GM19025 (cell line): ENCODE measurements around the gene REG1A.

Experiments used
- ATAC-seq: cut with Tn5 transposase; IDR thresholded peaks from one replicate; pipeline ENCODE4 v1.9.1; 2021; ENCODE audit warnings: mild to moderate bottlenecking, low read depth, moderate library complexity; ENCODE audit not compliant: unreplicated experiment

REG1A gene

GRCh38 chr2:79120194-79120713 is at the start of gene REG1A:
REG1A (plus strand) TSS chr2:79120488; CDS start chr2:79120862, 374 bp downstream.
- no peak for ATAC-seq

GRCh38 chr2:79071078-79071477 is 49.2 kb upstream of the REG1A start:
- ATAC-seq, result no peak

- ATAC-seq, result no peak
Observed at GRCh38 chr2:79082987-79083386, 37.3 kb upstream of the REG1A start.

- ATAC-seq, result no peak
Observed at GRCh38 chr2:79083597-79084251, 36.6 kb upstream of the REG1A start.

- ATAC-seq, result no peak
Observed at GRCh38 chr2:79084495-79085135, 35.7 kb upstream of the REG1A start.

- no peak for ATAC-seq
Observed at GRCh38 chr2:79085382-79085781, 34.9 kb upstream of the REG1A start.

GRCh38 chr2:79086255-79086654 is 34.0 kb upstream of the REG1A start:
- ATAC-seq, result no peak

- ATAC-seq, result no peak
Observed at GRCh38 chr2:79087785-79088364, 32.4 kb upstream of the REG1A start, which contains the start of gene REG1B. REG1B (minus strand) TSS chr2:79087993; CDS start chr2:79087612, 381 bp downstream.

GRCh38 chr2:79090693-79091092 is 29.6 kb upstream of the REG1A start:
- ATAC-seq, result no peak

- ATAC-seq, result no peak
Observed at GRCh38 chr2:79097843-79098242, 22.4 kb upstream of the REG1A start.

GRCh38 chr2:79099140-79099686 is 21.1 kb upstream of the REG1A start:
- no peak for ATAC-seq

GRCh38 chr2:79100285-79100684 is 20.0 kb upstream of the REG1A start:
- no peak for ATAC-seq

- no peak for ATAC-seq
Observed at GRCh38 chr2:79101024-79101423, 19.3 kb upstream of the REG1A start.

GRCh38 chr2:79103214-79103613 is 17.1 kb upstream of the REG1A start:
- no peak for ATAC-seq

GRCh38 chr2:79105259-79105658 is 15.0 kb upstream of the REG1A start:
- no peak for ATAC-seq

- no peak for ATAC-seq
Observed at GRCh38 chr2:79112269-79112668, 8.0 kb upstream of the REG1A start.

- no peak for ATAC-seq
Observed at GRCh38 chr2:79114797-79115494, 5.3 kb upstream of the REG1A start.

- no peak for ATAC-seq
Observed at GRCh38 chr2:79116997-79117928, 3.0 kb upstream of the REG1A start.

GRCh38 chr2:79122676-79123075 is 2.4 kb downstream of the REG1A start:
- ATAC-seq, result no peak
